ENCODE results near the gene CEP112.

- TF ChIP-seq CTCF (IDR thresholded peaks at IDR 0.05) (no peak), POLR2A (IDR thresholded peaks at IDR 0.05) (no peak)
These were observed 206.4 kb downstream of the CEP112 start for GRCh38 chr17:65985571-65985970.

Data from testis (tissue), 2 donors.